H9 (cell line): ENCODE data around the gene CNN3. TPM values are rescaled to one million over a fixed set of nuclear protein-coding genes. Genes with fewer than 3 reads are reported as not detected.

ENCODE experiments used
- DNase-seq: peaks from one replicate; pipeline ENCODE4 v3.0.0-alpha.2; 2017
- H2AFZ ChIP-seq: one replicate; pipeline ENCODE4 v1.6.1; 2013; ENCODE audit warnings: mild to moderate bottlenecking, low read length, control low read depth, moderate library complexity
- H2AK5ac ChIP-seq: 2 replicates; pipeline ENCODE4 v1.6.1; 2013; ENCODE audit warnings: low read length, control low read depth, mixed read lengths; ENCODE audit not compliant: insufficient read length
- H2BK120ac ChIP-seq: one replicate; pipeline ENCODE4 v1.6.1; 2013; ENCODE audit warnings: low read depth, mild to moderate bottlenecking, low read length, control low read depth, inconsistent platforms; ENCODE audit not compliant: poor library complexity, severe bottlenecking
- H2BK12ac ChIP-seq: 2 replicates; pipeline ENCODE4 v1.6.1; 2013; ENCODE audit warnings: low read length, control low read depth, mixed read lengths, low read depth; ENCODE audit not compliant: insufficient read length
- H2BK15ac ChIP-seq: 2 replicates; pipeline ENCODE4 v1.6.1; 2013; ENCODE audit warnings: low read depth, low read length, control low read depth
- H2BK20ac ChIP-seq: one replicate; pipeline ENCODE4 v1.6.1; 2013; ENCODE audit warnings: low read depth, mild to moderate bottlenecking, low read length, control low read depth, inconsistent platforms; ENCODE audit not compliant: poor library complexity, severe bottlenecking
- H2BK5ac ChIP-seq: 2 replicates; pipeline ENCODE4 v1.6.1; 2013; ENCODE audit warnings: low read length, control low read depth, mixed read lengths; ENCODE audit not compliant: insufficient read length
- H3K14ac ChIP-seq: 2 replicates; pipeline ENCODE4 v1.6.1; 2013; ENCODE audit warnings: low read length, control low read depth; ENCODE audit not compliant: insufficient read depth
- H3K18ac ChIP-seq: 2 replicates; pipeline ENCODE4 v1.6.1; 2013; ENCODE audit warnings: low read depth, mild to moderate bottlenecking, mixed read lengths, low read length, control low read depth; ENCODE audit not compliant: insufficient read length
- H3K23ac ChIP-seq: 2 replicates; pipeline ENCODE4 v1.6.1; 2013; ENCODE audit warnings: low read length, control low read depth, mixed read lengths, low read depth; ENCODE audit not compliant: insufficient read length
- H3K23me2 ChIP-seq: 2 replicates; pipeline ENCODE4 v1.6.1; 2013; ENCODE audit warnings: low read depth, mild to moderate bottlenecking, mixed read lengths, low read length, control low read depth; ENCODE audit not compliant: insufficient read length, poor library complexity, severe bottlenecking
- H3K27ac ChIP-seq: 2 replicates; pipeline ENCODE4 v1.5.1; 2013; ENCODE audit warnings: low read length, control low read depth, mixed read lengths, low read depth; ENCODE audit not compliant: insufficient read length
- H3K27me3 ChIP-seq: 2 replicates; pipeline ENCODE4 v1.6.1; 2013; ENCODE audit warnings: low read length, control low read depth, inconsistent platforms; ENCODE audit not compliant: insufficient read depth
- H3K4ac ChIP-seq: 2 replicates; pipeline ENCODE4 v1.6.1; 2013; ENCODE audit warnings: low read depth, mild to moderate bottlenecking, control low read depth, inconsistent platforms, low read length, moderate library complexity
- H3K4me1 ChIP-seq: 2 replicates; pipeline ENCODE4 v1.6.1; 2013; ENCODE audit warnings: low read length, control low read depth, inconsistent platforms; ENCODE audit not compliant: insufficient read depth
- H3K4me2 ChIP-seq: 2 replicates; pipeline ENCODE4 v1.6.1; 2013; ENCODE audit warnings: low read length, control low read depth, mixed read lengths; ENCODE audit not compliant: insufficient read length, insufficient read depth
- H3K56ac ChIP-seq: 2 replicates; pipeline ENCODE4 v1.6.1; 2013; ENCODE audit warnings: low read depth, mild to moderate bottlenecking, mixed read lengths, low read length, control low read depth; ENCODE audit not compliant: insufficient read length
- H3K79me1 ChIP-seq: 2 replicates; pipeline ENCODE4 v1.6.1; 2013; ENCODE audit warnings: low read depth, mild to moderate bottlenecking, moderate library complexity, low read length, control low read depth, inconsistent platforms; ENCODE audit not compliant: insufficient read depth, poor library complexity, severe bottlenecking
- H3K79me2 ChIP-seq: 2 replicates; pipeline ENCODE4 v1.6.1; 2013; ENCODE audit warnings: low read length, control low read depth, inconsistent platforms; ENCODE audit not compliant: insufficient read depth
- H3K9ac ChIP-seq: 2 replicates; pipeline ENCODE4 v1.6.1; 2013; ENCODE audit warnings: low read length, control low read depth, mixed read lengths; ENCODE audit not compliant: insufficient read length; ENCODE audit errors: extremely low read depth
- H3K9me3 ChIP-seq: one replicate; pipeline ENCODE4 v1.6.1; 2013; ENCODE audit warnings: low read depth, low read length, inconsistent platforms; ENCODE audit not compliant: control insufficient read depth
- H3T11ph ChIP-seq: one replicate; pipeline ENCODE4 v1.6.1; 2013; ENCODE audit warnings: mild to moderate bottlenecking, low read length, control low read depth, inconsistent platforms
- H4K20me1 ChIP-seq: one replicate; pipeline ENCODE4 v1.6.1; 2013; ENCODE audit not compliant: control insufficient read depth, insufficient read length, insufficient read depth
- H4K5ac ChIP-seq: 2 replicates; pipeline ENCODE4 v1.6.1; 2013; ENCODE audit warnings: low read depth, mild to moderate bottlenecking, mixed read lengths, low read length, control low read depth; ENCODE audit not compliant: insufficient read length
- H4K8ac ChIP-seq: replicated peaks from 2 replicates; pipeline ENCODE4 v1.6.1; 2013; ENCODE audit warnings: low read length, control low read depth, mixed read lengths, low read depth; ENCODE audit not compliant: insufficient read length
- H4K91ac ChIP-seq: 2 replicates; pipeline ENCODE4 v1.6.1; 2013; ENCODE audit warnings: low read depth, mild to moderate bottlenecking, moderate library complexity, mixed read lengths, low read length, control low read depth; ENCODE audit not compliant: insufficient read length
- H3K27ac Mint-ChIP-seq, 3 experiments: 2 replicates in 2 of 3; 3 replicates in 1 of 3; pipeline ENCODE4 v1.8.0; 2020 to 2021; ENCODE audit warnings: mixed read lengths in 3 of 3, mild to moderate bottlenecking in 1 of 3, moderate library complexity in 1 of 3
- H3K27me3 Mint-ChIP-seq: 2 replicates; pipeline ENCODE4 v1.8.0; 2021; ENCODE audit warnings: low read depth, mild to moderate bottlenecking, moderate library complexity, mixed read lengths
- H3K36me3 Mint-ChIP-seq, 3 experiments: 2 replicates in 2 of 3; 3 replicates in 1 of 3; pipeline ENCODE4 v1.8.0; 2020 to 2021; ENCODE audit warnings: low read depth in 3 of 3, mixed read lengths in 3 of 3; ENCODE audit not compliant: insufficient read depth in 1 of 3
- H3K4me1 Mint-ChIP-seq, 2 experiments: 2 replicates each; pipeline ENCODE4 v1.8.0; 2020; ENCODE audit warnings: mixed read lengths in 2 of 2
- H3K4me3 Mint-ChIP-seq, 2 experiments: 2 replicates in 1 of 2; 3 replicates in 1 of 2; pipeline ENCODE4 v1.8.0; 2020 to 2021; ENCODE audit warnings: mild to moderate bottlenecking in 2 of 2, mixed read lengths in 2 of 2, moderate library complexity in 1 of 2
- H3K9me3 Mint-ChIP-seq, 2 experiments: 2 replicates in 1 of 2; 3 replicates in 1 of 2; pipeline ENCODE4 v1.8.0; 2020; ENCODE audit warnings: mild to moderate bottlenecking in 2 of 2, mixed read lengths in 2 of 2, moderate library complexity in 1 of 2
- CTCF ChIP-seq: fragments of 200-600 bp; sonication (generic); conservative IDR thresholded peaks from 3 replicates; pipeline ENCODE4 v1.8.0; 2021; ENCODE audit warnings: antibody characterized with exemption, mild to moderate bottlenecking
- WGBS: extraction: QIAGEN DNeasy Blood & Tissue Kit; methylation state at CpG from one replicate; pipeline ENCODE4 v1.1.7; 2013; ENCODE audit warnings: missing lambda C conversion rate, low lambda C conversion rate, mixed read lengths; ENCODE audit not compliant: insufficient read length; ENCODE audit errors: extremely low coverage; 5-methylcytosine and 5-hydroxymethylcytosine counted together
- total RNA-seq: library from RNA; stranded (reverse); gene quantifications from 2 replicates; pipeline ENCODE4 v1.2.1, GENCODE V29; 2021

Gene CNN3
- total RNA-seq, 1 experiment from 2014 or later, result 279 TPM

- Mint-ChIP-seq H3K4me3 (no peak overlapping the region), H3K27me3 (no peaks in the 10 kb centered on the region), H3K36me3 (no peaks in the 10 kb centered on the region; a peak in 1 of 7 replicates), H3K4me1 (peaks cover 52 to 58% of the 10 kb centered on the region in 2 experiments), H3K9me3 (no peaks in the 10 kb centered on the region), H3K27ac (no peak overlapping the region)
- no peaks in the 10 kb centered on the region for H3K79me2 ChIP-seq
- H2BK5ac ChIP-seq, result no peak overlapping the region
- no peaks in the 10 kb centered on the region for H3K23me2 ChIP-seq
- no peak overlapping the region for H2BK12ac ChIP-seq
- no peak overlapping the region for H2AFZ ChIP-seq
- H3K27me3 ChIP-seq, result no peaks in the 10 kb centered on the region
- H3K23ac ChIP-seq, result no peak overlapping the region
- DNase-seq, result no peak
- H3T11ph ChIP-seq, result no peak overlapping the region
- H4K5ac ChIP-seq, result no peak overlapping the region
- H3K14ac ChIP-seq, result no peak overlapping the region
- H3K9me3 ChIP-seq, result no peaks in the 10 kb centered on the region
- no peaks in the 10 kb centered on the region for H4K20me1 ChIP-seq
- no peak overlapping the region for H3K4me2 ChIP-seq
- H3K56ac ChIP-seq, result no peak overlapping the region
- TF ChIP-seq CTCF, result no peak
- no peak overlapping the region for H3K27ac ChIP-seq
- WGBS, result no CpG with 5 or more reads among the region's 2 CpGs
- no peak overlapping the region for H3K4ac ChIP-seq
- H2BK120ac ChIP-seq, result no peak overlapping the region
- no peak overlapping the region for H2BK20ac ChIP-seq
- no peak overlapping the region for H3K18ac ChIP-seq
- H4K8ac ChIP-seq, result no peak overlapping the region
- no peaks in the 10 kb centered on the region for H3K79me1 ChIP-seq
- H3K9ac ChIP-seq, result no peak overlapping the region
- H3K4me1 ChIP-seq, result peaks cover 20% of the 10 kb centered on the region; the same call in 1 of the 2 replicates
- no peak overlapping the region for H4K91ac ChIP-seq
- no peak overlapping the region for H2AK5ac ChIP-seq
- H2BK15ac ChIP-seq, result no peak overlapping the region
Measured at GRCh38 chr1:94862718-94863117, 64.2 kb downstream of the CNN3 start.
